HG02852 (cell line): Measurements from ENCODE around the gene MBP.
"Not testable (repeated sequence)": the region's sequence is repeated elsewhere in the genome, so short reads cannot be mapped to it uniquely, and the experiment has no call there.

Experiments
- ATAC-seq: cut with Tn5 transposase; IDR thresholded peaks from one replicate; pipeline ENCODE4 v1.9.1; 2021; ENCODE audit warnings: mild to moderate bottlenecking, moderate library complexity; ENCODE audit not compliant: unreplicated experiment

The MBP gene

GRCh38 chr18:77031662-77032061, 100.9 kb downstream of the MBP start:
- no peak for ATAC-seq

GRCh38 chr18:77030201-77030600, 102.4 kb downstream of the MBP start:
- no peak for ATAC-seq

- no peak for ATAC-seq
Measured at GRCh38 chr18:77025831-77026363, 106.7 kb downstream of the MBP start.

GRCh38 chr18:77025123-77025522, 107.5 kb downstream of the MBP start:
- no peak for ATAC-seq

GRCh38 chr18:77024476-77024875, 108.1 kb downstream of the MBP start:
- ATAC-seq: no peak

- no peak for ATAC-seq
Measured at GRCh38 chr18:77023102-77023782, 109.3 kb downstream of the MBP start.

GRCh38 chr18:77022556-77022955, 110.0 kb downstream of the MBP start:
- ATAC-seq: no peak

GRCh38 chr18:77022116-77022515, 110.5 kb downstream of the MBP start:
- ATAC-seq: no peak

GRCh38 chr18:77021478-77021877, 111.1 kb downstream of the MBP start:
- ATAC-seq: not testable (repeated sequence)

- ATAC-seq: no peak
Measured at GRCh38 chr18:77021075-77021474, 111.5 kb downstream of the MBP start.

- no peak for ATAC-seq
Measured at GRCh38 chr18:77020561-77020960, 112.0 kb downstream of the MBP start.

- no peak for ATAC-seq
Measured at GRCh38 chr18:77019641-77020040, 112.9 kb downstream of the MBP start.

GRCh38 chr18:77018650-77019049, 113.9 kb downstream of the MBP start:
- not testable (repeated sequence) for ATAC-seq

GRCh38 chr18:77017355-77017754, 115.2 kb downstream of the MBP start:
- no peak for ATAC-seq

GRCh38 chr18:77016936-77017335, 115.6 kb downstream of the MBP start:
- no peak for ATAC-seq

- ATAC-seq: no peak
Measured at GRCh38 chr18:77015771-77016710, 116.5 kb downstream of the MBP start.

GRCh38 chr18:77015169-77015568, 117.4 kb downstream of the MBP start:
- no peak for ATAC-seq

- ATAC-seq: no peak
Measured at GRCh38 chr18:77014538-77014937, 118.0 kb downstream of the MBP start.

GRCh38 chr18:77013811-77014521, 118.6 kb downstream of the MBP start:
- no peak for ATAC-seq

- no peak for ATAC-seq
Measured at GRCh38 chr18:77012806-77013541, 119.6 kb downstream of the MBP start.
